GM10266 (cell line): Measurements from ENCODE around the gene WDR4.
A peak's percentile ranks its signal among the peaks of the same experiment; 100 is the strongest.
"Not testable (repeated sequence)": the region's sequence is repeated elsewhere in the genome, so short reads cannot be mapped to it uniquely, and the experiment has no call there.

Experiments
- DNase-seq: peaks from one replicate; pipeline ENCODE4 v3.0.0; 2012; ENCODE audit errors: extremely low spot score
- TF ChIP-seq, protein P1 (sequence below): IDR thresholded peaks from 2 replicates; pipeline ENCODE4 v1.5.1; 2012; ENCODE audit warnings: mild to moderate bottlenecking, low read depth; ENCODE audit not compliant: control insufficient read depth, insufficient read depth; ENCODE audit errors: missing control alignments

The WDR4 gene

GRCh38 chr21:42834726-42835191, 44.6 kb downstream of the WDR4 start:
- DNase-seq: peak; percentile 7
- TF ChIP-seq, protein P1, sequence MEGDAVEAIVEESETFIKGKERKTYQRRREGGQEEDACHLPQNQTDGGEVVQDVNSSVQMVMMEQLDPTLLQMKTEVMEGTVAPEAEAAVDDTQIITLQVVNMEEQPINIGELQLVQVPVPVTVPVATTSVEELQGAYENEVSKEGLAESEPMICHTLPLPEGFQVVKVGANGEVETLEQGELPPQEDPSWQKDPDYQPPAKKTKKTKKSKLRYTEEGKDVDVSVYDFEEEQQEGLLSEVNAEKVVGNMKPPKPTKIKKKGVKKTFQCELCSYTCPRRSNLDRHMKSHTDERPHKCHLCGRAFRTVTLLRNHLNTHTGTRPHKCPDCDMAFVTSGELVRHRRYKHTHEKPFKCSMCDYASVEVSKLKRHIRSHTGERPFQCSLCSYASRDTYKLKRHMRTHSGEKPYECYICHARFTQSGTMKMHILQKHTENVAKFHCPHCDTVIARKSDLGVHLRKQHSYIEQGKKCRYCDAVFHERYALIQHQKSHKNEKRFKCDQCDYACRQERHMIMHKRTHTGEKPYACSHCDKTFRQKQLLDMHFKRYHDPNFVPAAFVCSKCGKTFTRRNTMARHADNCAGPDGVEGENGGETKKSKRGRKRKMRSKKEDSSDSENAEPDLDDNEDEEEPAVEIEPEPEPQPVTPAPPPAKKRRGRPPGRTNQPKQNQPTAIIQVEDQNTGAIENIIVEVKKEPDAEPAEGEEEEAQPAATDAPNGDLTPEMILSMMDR: no peak

GRCh38 chr21:42833859-42834725, 45.2 kb downstream of the WDR4 start:
- TF ChIP-seq, protein P1: no peak
- peak; percentile 5 for DNase-seq

- TF ChIP-seq, protein P1: peak; percentile 48
- peak; percentile 61 for DNase-seq
Observed at GRCh38 chr21:42833439-42833815, 45.9 kb downstream of the WDR4 start.

DNA sequence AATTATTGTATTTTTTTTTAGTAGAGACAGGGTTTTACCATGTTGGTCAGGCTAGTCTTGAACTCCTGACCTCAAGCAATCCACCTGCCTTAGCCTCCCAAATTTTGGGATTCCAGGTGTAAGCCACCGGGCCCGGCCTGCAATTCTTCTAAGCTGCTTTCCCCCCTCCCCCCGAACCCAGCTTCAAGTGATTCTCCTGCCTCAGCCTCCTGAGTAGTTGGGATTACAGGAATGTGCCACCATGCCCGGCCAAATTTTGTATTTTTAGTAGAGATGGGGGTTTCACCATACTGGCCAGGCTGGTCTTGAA, 47.1 kb downstream of the WDR4 start:
- not testable (repeated sequence) for DNase-seq

- peak; percentile 11 for DNase-seq
- TF ChIP-seq, protein P1: no peak
Observed at GRCh38 chr21:42830456-42831455, 48.6 kb downstream of the WDR4 start.

DNA sequence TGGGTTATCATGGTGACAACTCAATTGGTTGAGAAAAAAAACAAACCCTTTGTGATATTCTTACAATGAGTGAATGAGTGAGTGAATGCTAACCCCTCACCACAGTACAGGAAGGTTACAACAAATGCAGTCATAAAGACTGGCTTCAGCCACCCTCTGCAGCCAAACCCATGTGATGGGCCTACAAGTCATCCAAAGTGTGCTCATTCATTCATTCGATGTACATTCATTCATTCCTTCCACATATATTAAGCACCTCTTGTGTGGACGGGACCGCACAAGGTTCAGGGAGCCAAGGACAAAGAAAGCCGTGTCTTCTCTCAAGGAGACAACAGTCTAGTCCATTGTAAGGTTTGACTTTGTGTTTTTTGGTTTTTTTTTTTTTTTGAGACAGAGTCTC, 49.4 kb downstream of the WDR4 start:
- peak; percentile 5 for DNase-seq
- TF ChIP-seq, protein P1: no peak

GRCh38 chr21:42829417-42829816, 49.9 kb downstream of the WDR4 start:
- DNase-seq: no peak
- TF ChIP-seq, protein P1: no peak
